ENCODE measurements around the gene RBM24. TPM values are rescaled to one million over a fixed set of nuclear protein-coding genes. Genes with fewer than 3 reads are reported as not detected.

The RBM24 gene
- total and polyA plus RNA-seq, 7 donors = 1.3 to 34.1 (median 8.3) TPM

GRCh38 chr6:17267566-17267965, 13.6 kb upstream of the RBM24 start:
- no peak overlapping the region for H3K4me3 ChIP-seq
- no peaks in the 10 kb centered on the region for H3K9me3 ChIP-seq
- TF ChIP-seq POLR2A (IDR thresholded peaks at IDR 0.05) (no peak), EP300 (IDR thresholded peaks at IDR 0.05) (no peak), POLR2AphosphoS5 (IDR thresholded peaks at IDR 0.05) (no peak), CTCF (IDR thresholded peaks at IDR 0.05) (no peak)
- WGBS, 2 donors = 91 to 95% methylated on average over 3 of the region's 3 CpGs
- no peak for DNase-seq
- H3K4me1 ChIP-seq = peaks cover 0 to 4% (median 0%) of the 10 kb centered on the region in 4 donors
- intact Hi-C loops (cut with DNase I) = no loop called here
- H3K36me3 ChIP-seq = no peaks in the 10 kb centered on the region
- H3K27me3 ChIP-seq = no peaks in the 10 kb centered on the region
- H3K27ac ChIP-seq = no peak overlapping the region

- WGBS, 2 donors = 84 to 89% methylated on average over 6 of the region's 6 CpGs
- Histone ChIP-seq H3K27ac (no peak overlapping the region), H3K9me3 (no peaks in the 10 kb centered on the region), H3K4me3 (no peak overlapping the region), H3K27me3 (no peaks in the 10 kb centered on the region), H3K36me3 (no peaks in the 10 kb centered on the region), H3K4me1 (peaks cover 0 to 4% (median 0%) of the 10 kb centered on the region in 4 donors)
- TF ChIP-seq POLR2AphosphoS5 (IDR thresholded peaks at IDR 0.05) = no peak
- TF ChIP-seq EP300 (IDR thresholded peaks at IDR 0.05) = no peak
- TF ChIP-seq POLR2A (IDR thresholded peaks at IDR 0.05) = no peak
- no peak for TF ChIP-seq CTCF (IDR thresholded peaks at IDR 0.05)
- intact Hi-C loops (cut with DNase I) = no loop called here
- DNase-seq = no peak
Measured at GRCh38 chr6:17268114-17268513, 13.0 kb upstream of the RBM24 start.

GRCh38 chr6:17269840-17270239, 11.3 kb upstream of the RBM24 start:
- WGBS, 2 donors = 86 to 93% methylated on average over 3 of the region's 3 CpGs
- no peak for TF ChIP-seq CTCF (IDR thresholded peaks at IDR 0.05)
- no peak for TF ChIP-seq POLR2A (IDR thresholded peaks at IDR 0.05)
- no peak for TF ChIP-seq EP300 (IDR thresholded peaks at IDR 0.05)
- no peak for TF ChIP-seq POLR2AphosphoS5 (IDR thresholded peaks at IDR 0.05)

GRCh38 chr6:17271628-17272027, 9.5 kb upstream of the RBM24 start:
- no peak for DNase-seq
- Histone ChIP-seq H3K36me3 (no peaks in the 10 kb centered on the region), H3K9me3 (no peaks in the 10 kb centered on the region), H3K4me3 (no peak overlapping the region), H3K4me1 (peaks cover 0 to 5% (median 2%) of the 10 kb centered on the region in 4 donors), H3K27ac (no peak overlapping the region), H3K27me3 (no peaks in the 10 kb centered on the region)
- intact Hi-C loops (cut with DNase I) = no loop called here
- TF ChIP-seq CTCF (IDR thresholded peaks at IDR 0.05) (no peak), POLR2AphosphoS5 (IDR thresholded peaks at IDR 0.05) (no peak), EP300 (IDR thresholded peaks at IDR 0.05) (no peak), POLR2A (IDR thresholded peaks at IDR 0.05) (no peak)
- 36 to 64% methylated on average over 3 of the region's 3 CpGs for WGBS, 2 donors

More at GRCh38 chr6:17269840-17270239, 11.3 kb upstream of the RBM24 start:
- H3K9me3 ChIP-seq = no peaks in the 10 kb centered on the region
- no peak overlapping the region for H3K4me3 ChIP-seq
- intact Hi-C loops (cut with DNase I) = no loop called here
- H3K36me3 ChIP-seq = no peaks in the 10 kb centered on the region
- no peak for DNase-seq
- no peaks in the 10 kb centered on the region for H3K27me3 ChIP-seq
- H3K4me1 ChIP-seq = peaks cover 0 to 4% (median 0%) of the 10 kb centered on the region in 4 donors
- H3K27ac ChIP-seq = peak overlapping the region in 1 of 4 donors; percentile 6

- DNase-seq = no peak
- 81 to 88% methylated on average over 3 of the region's 3 CpGs for WGBS, 2 donors
- intact Hi-C loops (cut with DNase I) = loop anchor here (5.0 kb wide), 1 partner anchor 119 kb away; no protein-coding TSS in a partner anchor
- H3K4me3 ChIP-seq = no peak overlapping the region
- no peaks in the 10 kb centered on the region for H3K36me3 ChIP-seq
- no peak for TF ChIP-seq CTCF (IDR thresholded peaks at IDR 0.05)
- no peak for TF ChIP-seq POLR2A (IDR thresholded peaks at IDR 0.05)
- no peak for TF ChIP-seq EP300 (IDR thresholded peaks at IDR 0.05)
- no peak for TF ChIP-seq POLR2AphosphoS5 (IDR thresholded peaks at IDR 0.05)
- no peaks in the 10 kb centered on the region for H3K27me3 ChIP-seq
- H3K4me1 ChIP-seq = peaks cover 0 to 42% (median 23%) of the 10 kb centered on the region in 4 donors
- H3K27ac ChIP-seq = peak overlapping the region; percentile 92 to 95 (median 94)
- H3K9me3 ChIP-seq = no peaks in the 10 kb centered on the region
Measured at GRCh38 chr6:17276766-17277165, 4.4 kb upstream of the RBM24 start.

All from sigmoid colon (tissue), 7 donors.